H9 (cell line): Measurements from ENCODE around the gene CCNYL1. TPM values are rescaled to one million over a fixed set of nuclear protein-coding genes. Genes with fewer than 3 reads are reported as not detected.

Source experiments
- DNase-seq: peaks from one replicate; pipeline ENCODE4 v3.0.0-alpha.2; 2017
- H2AFZ ChIP-seq: one replicate; pipeline ENCODE4 v1.6.1; 2013; ENCODE audit warnings: mild to moderate bottlenecking, low read length, control low read depth, moderate library complexity
- H2AK5ac ChIP-seq: 2 replicates; pipeline ENCODE4 v1.6.1; 2013; ENCODE audit warnings: low read length, control low read depth, mixed read lengths; ENCODE audit not compliant: insufficient read length
- H2BK120ac ChIP-seq: one replicate; pipeline ENCODE4 v1.6.1; 2013; ENCODE audit warnings: low read depth, mild to moderate bottlenecking, low read length, control low read depth, inconsistent platforms; ENCODE audit not compliant: poor library complexity, severe bottlenecking
- H2BK12ac ChIP-seq: 2 replicates; pipeline ENCODE4 v1.6.1; 2013; ENCODE audit warnings: low read length, control low read depth, mixed read lengths, low read depth; ENCODE audit not compliant: insufficient read length
- H2BK15ac ChIP-seq: 2 replicates; pipeline ENCODE4 v1.6.1; 2013; ENCODE audit warnings: low read depth, low read length, control low read depth
- H2BK20ac ChIP-seq: one replicate; pipeline ENCODE4 v1.6.1; 2013; ENCODE audit warnings: low read depth, mild to moderate bottlenecking, low read length, control low read depth, inconsistent platforms; ENCODE audit not compliant: poor library complexity, severe bottlenecking
- H2BK5ac ChIP-seq: 2 replicates; pipeline ENCODE4 v1.6.1; 2013; ENCODE audit warnings: low read length, control low read depth, mixed read lengths; ENCODE audit not compliant: insufficient read length
- H3K14ac ChIP-seq: 2 replicates; pipeline ENCODE4 v1.6.1; 2013; ENCODE audit warnings: low read length, control low read depth; ENCODE audit not compliant: insufficient read depth
- H3K18ac ChIP-seq: 2 replicates; pipeline ENCODE4 v1.6.1; 2013; ENCODE audit warnings: low read depth, mild to moderate bottlenecking, mixed read lengths, low read length, control low read depth; ENCODE audit not compliant: insufficient read length
- H3K23ac ChIP-seq: 2 replicates; pipeline ENCODE4 v1.6.1; 2013; ENCODE audit warnings: low read length, control low read depth, mixed read lengths, low read depth; ENCODE audit not compliant: insufficient read length
- H3K23me2 ChIP-seq: 2 replicates; pipeline ENCODE4 v1.6.1; 2013; ENCODE audit warnings: low read depth, mild to moderate bottlenecking, mixed read lengths, low read length, control low read depth; ENCODE audit not compliant: insufficient read length, poor library complexity, severe bottlenecking
- H3K27ac ChIP-seq: 2 replicates; pipeline ENCODE4 v1.5.1; 2013; ENCODE audit warnings: low read length, control low read depth, mixed read lengths, low read depth; ENCODE audit not compliant: insufficient read length
- H3K27me3 ChIP-seq: 2 replicates; pipeline ENCODE4 v1.6.1; 2013; ENCODE audit warnings: low read length, control low read depth, inconsistent platforms; ENCODE audit not compliant: insufficient read depth
- H3K4ac ChIP-seq: 2 replicates; pipeline ENCODE4 v1.6.1; 2013; ENCODE audit warnings: low read depth, mild to moderate bottlenecking, control low read depth, inconsistent platforms, low read length, moderate library complexity
- H3K4me1 ChIP-seq: 2 replicates; pipeline ENCODE4 v1.6.1; 2013; ENCODE audit warnings: low read length, control low read depth, inconsistent platforms; ENCODE audit not compliant: insufficient read depth
- H3K4me2 ChIP-seq: 2 replicates; pipeline ENCODE4 v1.6.1; 2013; ENCODE audit warnings: low read length, control low read depth, mixed read lengths; ENCODE audit not compliant: insufficient read length, insufficient read depth
- H3K56ac ChIP-seq: 2 replicates; pipeline ENCODE4 v1.6.1; 2013; ENCODE audit warnings: low read depth, mild to moderate bottlenecking, mixed read lengths, low read length, control low read depth; ENCODE audit not compliant: insufficient read length
- H3K79me1 ChIP-seq: 2 replicates; pipeline ENCODE4 v1.6.1; 2013; ENCODE audit warnings: low read depth, mild to moderate bottlenecking, moderate library complexity, low read length, control low read depth, inconsistent platforms; ENCODE audit not compliant: insufficient read depth, poor library complexity, severe bottlenecking
- H3K79me2 ChIP-seq: 2 replicates; pipeline ENCODE4 v1.6.1; 2013; ENCODE audit warnings: low read length, control low read depth, inconsistent platforms; ENCODE audit not compliant: insufficient read depth
- H3K9ac ChIP-seq: 2 replicates; pipeline ENCODE4 v1.6.1; 2013; ENCODE audit warnings: low read length, control low read depth, mixed read lengths; ENCODE audit not compliant: insufficient read length; ENCODE audit errors: extremely low read depth
- H3K9me3 ChIP-seq: one replicate; pipeline ENCODE4 v1.6.1; 2013; ENCODE audit warnings: low read depth, low read length, inconsistent platforms; ENCODE audit not compliant: control insufficient read depth
- H3T11ph ChIP-seq: one replicate; pipeline ENCODE4 v1.6.1; 2013; ENCODE audit warnings: mild to moderate bottlenecking, low read length, control low read depth, inconsistent platforms
- H4K20me1 ChIP-seq: one replicate; pipeline ENCODE4 v1.6.1; 2013; ENCODE audit not compliant: control insufficient read depth, insufficient read length, insufficient read depth
- H4K5ac ChIP-seq: 2 replicates; pipeline ENCODE4 v1.6.1; 2013; ENCODE audit warnings: low read depth, mild to moderate bottlenecking, mixed read lengths, low read length, control low read depth; ENCODE audit not compliant: insufficient read length
- H4K8ac ChIP-seq: replicated peaks from 2 replicates; pipeline ENCODE4 v1.6.1; 2013; ENCODE audit warnings: low read length, control low read depth, mixed read lengths, low read depth; ENCODE audit not compliant: insufficient read length
- H4K91ac ChIP-seq: 2 replicates; pipeline ENCODE4 v1.6.1; 2013; ENCODE audit warnings: low read depth, mild to moderate bottlenecking, moderate library complexity, mixed read lengths, low read length, control low read depth; ENCODE audit not compliant: insufficient read length
- H3K27ac Mint-ChIP-seq, 3 experiments: 2 replicates in 2 of 3; 3 replicates in 1 of 3; pipeline ENCODE4 v1.8.0; 2020 to 2021; ENCODE audit warnings: mixed read lengths in 3 of 3, mild to moderate bottlenecking in 1 of 3, moderate library complexity in 1 of 3
- H3K27me3 Mint-ChIP-seq: 2 replicates; pipeline ENCODE4 v1.8.0; 2021; ENCODE audit warnings: low read depth, mild to moderate bottlenecking, moderate library complexity, mixed read lengths
- H3K36me3 Mint-ChIP-seq, 3 experiments: 2 replicates in 2 of 3; 3 replicates in 1 of 3; pipeline ENCODE4 v1.8.0; 2020 to 2021; ENCODE audit warnings: low read depth in 3 of 3, mixed read lengths in 3 of 3; ENCODE audit not compliant: insufficient read depth in 1 of 3
- H3K4me1 Mint-ChIP-seq, 2 experiments: 2 replicates each; pipeline ENCODE4 v1.8.0; 2020; ENCODE audit warnings: mixed read lengths in 2 of 2
- H3K4me3 Mint-ChIP-seq, 2 experiments: 2 replicates in 1 of 2; 3 replicates in 1 of 2; pipeline ENCODE4 v1.8.0; 2020 to 2021; ENCODE audit warnings: mild to moderate bottlenecking in 2 of 2, mixed read lengths in 2 of 2, moderate library complexity in 1 of 2
- H3K9me3 Mint-ChIP-seq, 2 experiments: 2 replicates in 1 of 2; 3 replicates in 1 of 2; pipeline ENCODE4 v1.8.0; 2020; ENCODE audit warnings: mild to moderate bottlenecking in 2 of 2, mixed read lengths in 2 of 2, moderate library complexity in 1 of 2
- CTCF ChIP-seq: fragments of 200-600 bp; sonication (generic); conservative IDR thresholded peaks from 3 replicates; pipeline ENCODE4 v1.8.0; 2021; ENCODE audit warnings: antibody characterized with exemption, mild to moderate bottlenecking
- WGBS: extraction: QIAGEN DNeasy Blood & Tissue Kit; methylation state at CpG from one replicate; pipeline ENCODE4 v1.1.7; 2013; ENCODE audit warnings: missing lambda C conversion rate, low lambda C conversion rate, mixed read lengths; ENCODE audit not compliant: insufficient read length; ENCODE audit errors: extremely low coverage; 5-methylcytosine and 5-hydroxymethylcytosine counted together
- total RNA-seq: library from RNA; stranded (reverse); gene quantifications from 2 replicates; pipeline ENCODE4 v1.2.1, GENCODE V29; 2021

Gene CCNYL1
- total RNA-seq, 1 experiment from 2014 or later = 27.0 TPM

GRCh38 chr2:207770602-207771404 lies 59.4 kb downstream of the CCNYL1 start:
- no peaks in the 10 kb centered on the region for H3K27me3 Mint-ChIP-seq
- Histone ChIP-seq H3K79me2 (peaks cover 14% of the 10 kb centered on the region; the same call in 1 of the 2 replicates), H3K79me1 (no peaks in the 10 kb centered on the region), H3K9ac (peak overlapping the region; percentile 3), H4K8ac (no peak overlapping the region), H2BK12ac (no peak overlapping the region), H3K4me1 (peaks cover 4% of the 10 kb centered on the region; the same call in 1 of the 2 replicates), H3T11ph (no peak overlapping the region), H3K27me3 (no peaks in the 10 kb centered on the region), H3K23me2 (peaks cover 26% of the 10 kb centered on the region), H3K18ac (peak overlapping the region; percentile 57), H2AK5ac (no peak overlapping the region), H3K9me3 (no peaks in the 10 kb centered on the region), H2AFZ (no peak overlapping the region), H4K20me1 (peaks cover 8% of the 10 kb centered on the region), H3K23ac (no peak overlapping the region), H2BK5ac (no peak overlapping the region), H3K14ac (no peak overlapping the region), H3K27ac (no peak overlapping the region), H2BK15ac (no peak overlapping the region), H3K56ac (no peak overlapping the region), H3K4me2 (peak overlapping the region; percentile 84), H3K4ac (no peak overlapping the region), H2BK20ac (no peak overlapping the region), H4K91ac (no peak overlapping the region), H2BK120ac (no peak overlapping the region), H4K5ac (no peak overlapping the region)
- DNase-seq = peak; percentile 56
- peak overlapping the region; percentile 89 to 96 for H3K4me3 Mint-ChIP-seq
- H3K36me3 Mint-ChIP-seq = peaks cover 13 to 29% (median 25%) of the 10 kb centered on the region in 3 experiments
- TF ChIP-seq CTCF = no peak
- H3K27ac Mint-ChIP-seq = peak overlapping the region; percentile 66 to 94 (median 82); a peak in 6 of 7 replicates
- WGBS = no CpG with 5 or more reads among the region's 50 CpGs
- no peaks in the 10 kb centered on the region; a peak in 1 of 5 replicates for H3K9me3 Mint-ChIP-seq
- peaks cover 43 to 61% of the 10 kb centered on the region in 2 experiments for H3K4me1 Mint-ChIP-seq
